Kidney (tissue), 14 donors: ENCODE data around the gene TASL. TPM values are rescaled to one million over a fixed set of nuclear protein-coding genes. Genes with fewer than 3 reads are reported as not detected.

Experiments
- DNase-seq, 5 donors: peaks; one replicate each; pipeline ENCODE4 v3.0.0-alpha.2; 2013 to 2020
- FAIRE-seq: peaks from 2 replicates; lab custom pipeline; 2012; peaks lifted over from hg19 to GRCh38; lab: Jason Lieb, UNC
- H3K27ac ChIP-seq, 2 donors: one replicate each; pipeline ENCODE4 v1.7.0; 2013; ENCODE audit warnings: low read depth in 2 of 2, low read length in 2 of 2, inconsistent platforms in 1 of 2
- H3K27me3 ChIP-seq: one replicate; pipeline ENCODE4 v1.7.1; 2013; ENCODE audit warnings: low read length, inconsistent platforms; ENCODE audit not compliant: control insufficient read depth, insufficient read depth
- H3K36me3 ChIP-seq, 3 donors: one replicate each; pipeline versions ENCODE4 v1.7.0 to v1.7.1; 2013; ENCODE audit warnings: low read length in 3 of 3, control low read depth in 1 of 3, inconsistent platforms in 1 of 3; ENCODE audit not compliant: insufficient read depth in 3 of 3, control insufficient read depth in 2 of 3
- H3K4me1 ChIP-seq, 3 donors: one replicate each; pipeline versions ENCODE4 v1.7.0 to v1.7.1; 2013; ENCODE audit warnings: low read length in 3 of 3, inconsistent platforms in 1 of 3, low read depth in 1 of 3; ENCODE audit not compliant: control insufficient read depth in 2 of 3, insufficient read depth in 2 of 3
- H3K4me3 ChIP-seq, 3 donors: one replicate each; pipeline versions ENCODE4 v1.7.0 to v1.8.1; 2013; ENCODE audit warnings: low read length in 3 of 3, control low read depth in 1 of 3, inconsistent platforms in 1 of 3
- H3K9ac ChIP-seq, 3 donors: one replicate each; pipeline versions ENCODE4 v1.7.0 to v1.7.1; 2013; ENCODE audit warnings: low read length in 3 of 3, control low read depth in 1 of 3, inconsistent platforms in 1 of 3
- H3K9me3 ChIP-seq, 3 donors: one replicate each; pipeline versions ENCODE4 v1.7.0 to v1.7.1; 2013; ENCODE audit warnings: low read length in 3 of 3, control low read depth in 1 of 3, inconsistent platforms in 1 of 3; ENCODE audit not compliant: control insufficient read depth in 2 of 3, insufficient read depth in 1 of 3
- CTCF ChIP-seq: IDR thresholded peaks from 3 replicates; pipeline ENCODE4 v1.5.1; 2012; ENCODE audit warnings: mild to moderate bottlenecking, moderate library complexity, borderline replicate concordance; ENCODE audit not compliant: insufficient read depth; ENCODE audit errors: extremely low read depth
- intact Hi-C: fragments of 100-400 bp; cut with DNase I; formaldehyde crosslinking; loops from one replicate; pipeline ENCODE4 v1.11.1; 2022
- polyA plus RNA-seq: library from polyadenylated mRNA; stranded (reverse); fragments of 350-450 nt; fragmentation: Illumina TruSeq; extraction: RNeasy Lipid Tissue Mini Kit (QIAGEN cat#74804); gene quantifications from one replicate; pipeline ENCODE4 v1.2.3, GENCODE V29; 2014; ENCODE audit warnings: low read depth, low replicate concordance; ENCODE audit not compliant: insufficient read depth
- total RNA-seq: library from RNA; stranded (reverse); fragmentation: NEBNext Ultra II Directional; extraction: Animal tissue kit (Norgen Biotek cat#: 25700); gene quantifications from one replicate; pipeline ENCODE4 v1.2.1, GENCODE V29; 2021
- donor health status: control.
- donor health status: control.
- donor health status: control.
- donor health status: control.
- donor health status: control.
- donor health status: DM: yes; HTN: yes; CAD: no.
- donor health status: Normal renal cell carcinoma (clear cell type).

The TASL gene
- total and polyA plus RNA-seq, 2 donors from 2014 or later = 0.22 to 1.8 TPM

- no peak overlapping the region for H3K4me3 ChIP-seq
- H3K9ac ChIP-seq = no peak overlapping the region
- peak overlapping the region in 1 of 2 donors; percentile 28 for H3K27ac ChIP-seq
- peak in 2 of 5 donors; percentile 2 to 3 for DNase-seq
- intact Hi-C loops = no loop called here
- no peaks in the 10 kb centered on the region for H3K27me3 ChIP-seq
- no peaks in the 10 kb centered on the region for H3K9me3 ChIP-seq
- no peak for FAIRE-seq
- no peaks in the 10 kb centered on the region for H3K4me1 ChIP-seq
- TF ChIP-seq CTCF = peak; percentile 6
- no peaks in the 10 kb centered on the region for H3K36me3 ChIP-seq
Observed at GRCh38 chrX:30593440-30594200, 16.1 kb upstream of the TASL start.

GRCh38 chrX:30592831-30593230 is 15.3 kb upstream of the TASL start:
- Histone ChIP-seq H3K9me3 (no peaks in the 10 kb centered on the region), H3K27me3 (no peaks in the 10 kb centered on the region), H3K36me3 (no peaks in the 10 kb centered on the region), H3K27ac (no peak overlapping the region), H3K9ac (no peak overlapping the region), H3K4me1 (no peaks in the 10 kb centered on the region), H3K4me3 (no peak overlapping the region)
- intact Hi-C loops = no loop called here
- TF ChIP-seq CTCF = no peak
- FAIRE-seq = no peak
- DNase-seq = no peak

GRCh38 chrX:30590368-30590767 is 12.8 kb upstream of the TASL start:
- DNase-seq (no peak), FAIRE-seq (no peak)
- H3K9me3 ChIP-seq = no peaks in the 10 kb centered on the region
- no peak overlapping the region for H3K9ac ChIP-seq
- no peak overlapping the region for H3K4me3 ChIP-seq
- intact Hi-C loops = no loop called here
- TF ChIP-seq CTCF = no peak
- H3K4me1 ChIP-seq = no peaks in the 10 kb centered on the region
- H3K36me3 ChIP-seq = no peaks in the 10 kb centered on the region
- no peaks in the 10 kb centered on the region for H3K27me3 ChIP-seq
- no peak overlapping the region for H3K27ac ChIP-seq
